Lung (tissue), 12 donors: ENCODE data around the gene AADACL3. TPM values are rescaled to one million over a fixed set of nuclear protein-coding genes. Genes with fewer than 3 reads are reported as not detected.

Experiments used
- ATAC-seq: fragments of 200-7000 bp; cut with Tn5 transposase; one replicate; pipeline ENCODE4 v1.9.1; 2020; ENCODE audit warnings: moderate number of reproducible peaks; ENCODE audit not compliant: insufficient read depth, low FRiP score
- DNase-seq, 3 donors: peaks; one replicate each; pipeline ENCODE4 v3.0.0-alpha.2; 2013 to 2017
- H3K27ac ChIP-seq, 2 donors: one replicate each; pipeline ENCODE4 v1.5.1; 2013; ENCODE audit warnings: mild to moderate bottlenecking in 2 of 2, moderate library complexity in 2 of 2, control low read depth in 1 of 2, inconsistent platforms in 1 of 2, low read depth in 1 of 2, low read length in 1 of 2
- H3K27me3 ChIP-seq, 3 donors: one replicate each; pipeline ENCODE4 v1.5.1; 2013; ENCODE audit warnings: low read length in 2 of 3; ENCODE audit not compliant: control insufficient read depth in 3 of 3, insufficient read depth in 3 of 3
- H3K36me3 ChIP-seq, 4 donors: one replicate each; pipeline ENCODE4 v1.5.1; 2013; ENCODE audit warnings: low read length in 4 of 4, mild to moderate bottlenecking in 1 of 4, moderate library complexity in 1 of 4; ENCODE audit not compliant: control insufficient read depth in 4 of 4, insufficient read depth in 4 of 4
- H3K4me1 ChIP-seq, 5 donors: one replicate each; pipeline ENCODE4 v1.5.1; 2013; ENCODE audit warnings: low read length in 5 of 5, mild to moderate bottlenecking in 2 of 5, moderate library complexity in 1 of 5; ENCODE audit not compliant: control insufficient read depth in 5 of 5, insufficient read depth in 5 of 5
- H3K4me3 ChIP-seq: one replicate; pipeline ENCODE4 v1.5.1; 2013; ENCODE audit warnings: mild to moderate bottlenecking, control low read depth, moderate library complexity
- H3K9ac ChIP-seq, 2 donors: one replicate each; pipeline ENCODE4 v1.5.1; 2013; ENCODE audit warnings: low read length in 2 of 2, control low read depth in 1 of 2; ENCODE audit not compliant: insufficient read depth in 1 of 2
- H3K9me3 ChIP-seq, 4 donors: one replicate each; pipeline ENCODE4 v1.5.1; 2013; ENCODE audit warnings: low read length in 3 of 4, mild to moderate bottlenecking in 1 of 4, moderate library complexity in 1 of 4; ENCODE audit not compliant: control insufficient read depth in 4 of 4, insufficient read depth in 3 of 4
- CTCF ChIP-seq: IDR thresholded peaks from 2 replicates; pipeline ENCODE4 v1.5.1; 2012; ENCODE audit warnings: mild to moderate bottlenecking; ENCODE audit errors: control extremely low read depth, extremely low read depth
- WGBS, 2 donors: extraction: QIAGEN DNeasy Blood & Tissue Kit; methylation state at CpG; one replicate each; pipeline ENCODE4 v1.1.7; 2013; 5-methylcytosine and 5-hydroxymethylcytosine counted together
- polyA plus RNA-seq, 2 donors: library from polyadenylated mRNA; stranded (reverse); fragments of 200-250 nt; gene quantifications; one replicate each; pipeline ENCODE4 v1.2.1, GENCODE V29; 2013
- total RNA-seq, 2 donors: library from RNA; depleted of rRNA in 1 of 2; stranded (reverse); fragments of >200 nt in 1 of 2; gene quantifications; one replicate each; pipeline ENCODE4 v1.2.1, GENCODE V29; 2014 to 2021
- donor health status: control.
- donor health status: control.
- donor health status: Bipolar disorder and iron deficiency.
- donor health status: healthy.
- donor health status: DM: yes; HTN: yes; CAD: no.

Gene AADACL3
- total and polyA plus RNA-seq, 4 donors: not detected

DNA sequence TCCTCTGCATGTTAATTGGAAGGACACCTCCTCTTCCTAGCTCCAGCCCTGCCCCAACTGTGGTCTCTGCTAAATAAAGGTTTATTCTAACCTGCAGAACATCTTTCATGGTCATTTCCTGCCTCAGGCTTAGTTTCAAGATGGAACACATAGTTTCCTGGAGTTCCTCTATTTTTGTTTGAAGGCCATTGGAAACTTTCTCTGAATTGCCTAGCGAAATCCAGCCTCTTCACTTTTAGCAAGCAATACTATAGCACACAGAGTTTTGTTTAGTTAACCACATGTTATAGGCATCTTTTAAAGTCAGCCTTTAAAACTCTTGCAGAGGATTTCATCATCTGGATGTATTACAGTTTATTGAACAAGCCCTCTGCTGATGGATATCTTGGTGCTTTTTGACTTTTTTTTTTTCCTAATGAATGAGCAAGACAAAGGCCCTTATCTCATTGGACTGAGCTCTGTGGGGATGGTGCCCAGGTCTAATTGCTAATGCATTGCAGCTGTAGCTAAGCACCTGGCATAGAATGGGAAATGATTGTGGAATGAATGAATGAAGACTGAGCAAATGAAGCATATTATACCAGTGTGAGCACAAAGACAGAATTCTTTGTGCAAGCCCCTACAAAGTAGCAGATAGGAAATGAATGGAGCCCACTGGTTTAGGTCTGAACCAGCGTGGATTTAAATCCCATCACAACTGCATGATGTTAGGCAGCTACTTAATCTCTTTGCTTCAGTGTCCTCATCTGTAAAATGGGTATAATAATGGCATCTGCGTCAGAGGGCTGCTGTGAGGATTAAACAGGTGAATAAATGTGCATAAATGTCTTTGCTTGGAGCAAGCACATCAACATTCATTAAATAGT is 29.4 kb downstream of the AADACL3 start:
- no peak for TF ChIP-seq CTCF
- Histone ChIP-seq H3K27ac (no peak overlapping the region), H3K4me1 (no peaks in the 10 kb centered on the region), H3K36me3 (no peaks in the 10 kb centered on the region), H3K4me3 (no peak overlapping the region), H3K9ac (no peak overlapping the region), H3K27me3 (no peaks in the 10 kb centered on the region), H3K9me3 (peaks cover 0 to 10% (median 5%) of the 10 kb centered on the region in 4 donors)
- DNase-seq (no peak), ATAC-seq (no peak)
- WGBS, 2 donors: 74 to 79% methylated on average over 3 of the region's 3 CpGs

- WGBS, 2 donors: 30 to 66% methylated on average over 2 of the region's 2 CpGs
- Histone ChIP-seq H3K9ac (no peak within 1 kb of the TSS), H3K9me3 (peaks cover 0 to 10% (median 5%) of the 10 kb centered on the region in 4 donors), H3K27ac (no peak within 1 kb of the TSS), H3K4me1 (no peaks in the 10 kb centered on the region), H3K27me3 (no peaks in the 10 kb centered on the region), H3K4me3 (no peak within 1 kb of the TSS), H3K36me3 (no peaks in the 10 kb centered on the region)
- no peak for TF ChIP-seq CTCF
- DNase-seq: peak in 2 of 3 donors; percentile 17 to 32
- ATAC-seq: no peak
Measured at GRCh38 chr1:12745992-12746323, 30.0 kb downstream of the AADACL3 start, which contains the start of gene CFAP107. TSS of gene CFAP107 (plus strand) at chr1:12746200. CDS start at chr1:12746431, 231 bp downstream.

DNA sequence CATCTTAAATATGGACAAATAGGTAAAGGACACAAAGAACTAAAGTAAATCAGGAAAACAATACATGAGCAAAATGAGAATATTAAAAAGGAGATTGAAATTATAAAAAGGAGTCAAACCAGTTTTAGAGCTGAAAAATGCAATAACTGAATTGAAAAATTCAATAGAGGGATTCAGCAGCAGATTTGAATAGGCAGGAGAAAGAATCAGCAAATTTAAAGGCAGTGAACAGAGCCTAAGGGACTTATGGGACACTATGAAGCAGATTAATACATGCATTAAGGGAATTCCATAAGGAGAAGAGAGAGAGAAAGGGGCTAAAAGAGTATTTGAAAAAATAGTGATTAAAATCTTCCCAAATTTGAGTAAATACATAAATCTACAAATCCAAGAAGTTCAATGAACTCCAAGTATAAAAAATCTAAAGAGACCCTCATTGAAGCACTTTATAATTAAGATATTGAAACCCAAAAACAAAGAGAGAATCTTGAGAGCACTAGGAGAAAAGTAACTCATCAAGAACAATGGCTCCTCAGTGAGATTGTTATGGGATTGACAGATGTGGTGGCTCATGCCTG is 33.0 kb downstream of the AADACL3 start:
- Histone ChIP-seq H3K27me3 (no peaks in the 10 kb centered on the region), H3K36me3 (no peaks in the 10 kb centered on the region), H3K9ac (no peak overlapping the region), H3K27ac (no peak overlapping the region), H3K4me3 (no peak overlapping the region), H3K4me1 (no peaks in the 10 kb centered on the region), H3K9me3 (peaks cover 0 to 10% (median 5%) of the 10 kb centered on the region in 4 donors)
- DNase-seq (no peak), ATAC-seq (no peak)
- no peak for TF ChIP-seq CTCF
